Measurements from ENCODE around the gene CRB2. TPM values are rescaled to one million over a fixed set of nuclear protein-coding genes. Genes with fewer than 3 reads are reported as not detected.

Gene CRB2
- total RNA-seq, 1 experiment from 2014 or later = not detected

DNA sequence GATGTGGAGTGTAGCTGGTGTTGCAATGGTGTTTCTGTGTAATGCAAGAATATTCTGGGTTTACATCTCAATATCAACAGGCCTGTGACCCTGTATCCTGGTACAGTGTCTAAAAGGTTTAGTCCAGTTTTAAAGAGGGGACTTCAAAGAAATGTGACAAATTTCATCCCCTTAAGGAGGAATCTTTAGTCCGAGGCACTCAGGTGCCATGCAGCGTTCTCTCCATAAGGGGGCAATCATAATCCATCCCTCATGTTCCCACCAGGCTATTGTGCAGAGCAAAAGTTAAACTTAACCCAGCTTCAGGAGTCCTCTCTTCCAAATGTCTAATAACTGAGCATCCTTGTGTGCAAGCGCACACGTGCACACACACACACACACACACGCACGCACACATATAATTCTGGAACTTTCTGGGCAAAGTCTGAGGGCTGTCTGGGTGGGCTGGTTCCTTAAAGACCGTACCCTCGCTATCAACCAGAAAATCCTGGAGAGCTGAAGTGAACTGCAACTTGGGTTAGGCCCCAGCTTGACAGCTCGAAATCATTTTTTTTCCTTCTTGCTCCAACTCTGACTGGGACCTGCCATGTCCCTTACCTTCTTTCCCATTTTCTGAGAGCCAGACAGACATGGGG is 46.0 kb downstream of the CRB2 start:
- DNase-seq (ENCODE audit: low read depth, low spot score) = peak; percentile 68
- in situ Hi-C loops (cut with HindIII; ENCODE audit: low pct_unique_long_range_greater_than_20kb, low sequenced_read_pairs) = no loop called here

DNA sequence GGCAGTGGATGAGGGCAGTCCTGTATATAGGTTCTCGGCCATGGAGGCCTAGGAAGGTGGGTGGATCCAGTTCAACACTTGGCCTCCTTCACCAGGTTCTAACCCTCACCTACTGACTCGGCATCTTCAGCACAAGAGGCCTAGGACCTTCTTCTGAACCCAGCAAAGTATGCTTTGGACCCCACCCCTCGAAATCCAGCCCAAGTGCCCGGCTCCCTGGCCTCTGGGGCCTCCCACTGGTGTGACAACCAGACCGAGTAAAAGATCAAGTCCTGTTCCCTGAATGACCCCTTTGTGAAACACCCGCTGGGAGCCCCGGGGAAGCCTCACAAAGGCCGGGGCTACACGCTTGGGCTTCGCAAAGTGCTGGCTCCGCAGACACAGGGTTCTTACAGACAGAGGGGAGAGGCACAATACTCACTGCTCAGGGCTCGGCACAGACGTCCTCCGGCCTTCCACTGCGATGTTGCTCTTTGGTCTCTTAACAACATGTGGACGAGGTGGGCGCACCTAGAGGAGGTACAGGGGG is 47.0 kb downstream of the CRB2 start:
- in situ Hi-C loops (cut with HindIII; ENCODE audit: low pct_unique_long_range_greater_than_20kb, low sequenced_read_pairs) = no loop called here
- DNase-seq (ENCODE audit: low read depth, low spot score) = no peak

DNA sequence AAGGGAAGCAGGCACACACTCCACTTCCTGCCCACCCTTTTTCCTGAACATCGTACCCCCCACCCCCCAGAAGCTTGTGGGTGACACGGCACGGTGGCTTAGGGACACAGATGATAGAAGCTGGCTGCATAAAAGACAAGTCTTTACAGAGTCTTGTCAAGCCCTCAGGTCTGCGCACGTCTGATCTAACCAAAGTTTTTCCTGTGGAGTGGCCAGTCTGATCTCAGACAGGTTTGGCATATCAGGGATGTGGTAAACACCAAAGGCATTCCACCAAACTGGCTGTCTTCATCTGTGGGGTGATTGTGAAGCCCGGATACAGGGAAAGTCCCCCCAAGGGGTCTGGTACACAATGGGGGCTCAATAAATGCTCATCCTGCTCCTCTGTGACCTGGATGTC is 50.0 kb downstream of the CRB2 start:
- DNase-seq (ENCODE audit: low read depth, low spot score) = no peak
- in situ Hi-C loops (cut with HindIII; ENCODE audit: low pct_unique_long_range_greater_than_20kb, low sequenced_read_pairs) = no loop called here

DNA sequence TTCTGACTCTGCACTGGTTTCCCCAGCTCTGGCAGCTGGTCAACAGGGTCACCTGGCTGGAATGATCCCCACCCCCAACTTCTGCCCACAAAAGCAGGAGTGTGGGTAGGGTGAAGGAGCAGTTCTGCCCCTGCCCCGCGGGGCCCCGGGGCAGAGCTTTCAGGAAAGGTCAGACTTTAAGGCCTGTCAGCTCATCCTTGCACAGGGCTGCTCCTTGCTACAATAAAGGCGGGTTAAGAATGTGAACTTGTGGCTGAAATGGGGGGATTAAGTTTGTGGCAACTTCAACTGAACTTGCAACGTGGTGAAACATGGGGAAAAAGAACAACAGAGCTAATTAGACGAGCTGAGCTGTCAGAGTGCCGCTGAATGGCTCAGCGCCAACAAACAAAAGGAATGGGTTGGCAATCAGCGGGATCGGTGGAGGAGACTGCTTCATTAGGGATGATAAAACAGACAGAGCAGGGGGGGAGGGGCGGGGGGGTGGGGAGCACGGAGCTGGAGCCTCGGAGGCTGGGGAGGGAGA is 50.8 kb downstream of the CRB2 start:
- no peak for DNase-seq (ENCODE audit: low read depth, low spot score)
- in situ Hi-C loops (cut with HindIII; ENCODE audit: low pct_unique_long_range_greater_than_20kb, low sequenced_read_pairs) = no loop called here

DNA sequence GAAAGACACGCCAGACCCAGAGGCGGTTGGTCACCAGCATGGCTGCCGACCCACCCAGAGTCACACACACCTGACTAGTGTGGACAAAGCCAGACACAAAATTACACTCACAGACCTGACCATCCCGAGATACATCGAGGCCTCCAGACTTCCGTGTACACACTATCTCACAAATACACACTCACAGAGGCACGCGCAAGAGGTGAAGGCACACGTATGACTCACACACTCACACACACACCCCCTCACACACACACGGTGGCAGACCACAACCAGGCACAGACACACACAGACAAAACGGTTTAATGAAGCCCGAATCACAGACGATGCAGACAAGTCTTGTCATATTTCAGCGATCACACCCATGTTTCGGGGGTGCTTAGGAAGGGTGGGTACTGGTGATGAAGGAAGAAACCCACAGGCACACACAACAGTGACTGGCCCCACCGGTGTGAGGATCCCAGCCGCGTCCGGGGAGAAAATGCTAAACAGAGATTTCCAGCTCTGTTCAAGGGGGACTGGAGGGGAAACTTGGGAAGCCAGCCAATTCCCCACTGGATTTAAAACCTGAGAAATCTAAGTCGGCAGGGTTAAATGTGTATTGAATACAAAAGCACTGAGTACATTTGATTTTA is 51.3 kb downstream of the CRB2 start:
- in situ Hi-C loops (cut with HindIII; ENCODE audit: low pct_unique_long_range_greater_than_20kb, low sequenced_read_pairs) = no loop called here
- no peak for DNase-seq (ENCODE audit: low read depth, low spot score)

DNA sequence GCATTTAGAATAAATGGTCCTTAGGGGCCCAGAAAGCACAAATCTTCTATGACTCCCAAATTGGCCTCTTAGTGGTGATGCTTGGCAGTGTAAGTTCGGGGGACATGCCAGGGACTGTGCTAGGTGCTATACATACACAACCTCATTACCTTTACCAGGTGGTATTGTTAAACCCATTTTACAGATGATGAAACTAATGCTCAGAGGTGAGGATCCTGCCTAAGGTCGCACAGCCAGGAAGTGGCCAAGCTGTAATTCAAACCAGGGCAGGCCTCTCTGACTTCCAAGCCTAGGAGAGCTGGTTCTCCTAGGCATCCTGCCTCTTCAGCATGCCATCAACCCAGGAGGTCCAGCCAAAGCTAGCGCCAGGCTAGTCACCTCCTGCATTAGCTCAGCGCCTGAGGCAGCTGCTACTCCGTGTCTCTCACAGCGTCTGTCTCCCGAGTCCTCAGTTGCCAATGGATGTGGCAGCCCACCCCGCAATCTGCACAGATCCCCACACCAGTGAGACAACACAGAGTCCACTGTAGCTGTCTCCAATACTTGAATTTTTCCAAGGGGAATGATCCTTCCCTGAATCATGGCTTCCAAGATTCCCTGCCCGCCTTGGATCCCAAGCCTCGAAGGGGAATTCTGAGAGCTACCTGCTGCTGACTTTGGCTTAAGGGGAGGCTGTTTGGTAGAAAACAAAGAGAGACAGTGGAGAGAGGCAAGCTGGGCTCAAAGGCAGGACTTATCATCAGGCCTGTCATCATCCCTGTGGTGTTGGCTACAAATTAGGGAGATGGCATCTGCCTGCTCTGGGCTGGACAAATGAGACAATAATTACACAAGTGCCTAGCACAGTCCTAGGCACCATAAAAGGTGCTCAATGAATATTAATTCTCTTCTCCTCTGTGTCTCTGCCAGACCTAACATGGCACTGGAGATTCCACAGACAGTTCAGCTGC is 52.6 kb downstream of the CRB2 start:
- in situ Hi-C loops (cut with HindIII; ENCODE audit: low pct_unique_long_range_greater_than_20kb, low sequenced_read_pairs) = no loop called here
- DNase-seq (ENCODE audit: low read depth, low spot score) = no peak

DNA sequence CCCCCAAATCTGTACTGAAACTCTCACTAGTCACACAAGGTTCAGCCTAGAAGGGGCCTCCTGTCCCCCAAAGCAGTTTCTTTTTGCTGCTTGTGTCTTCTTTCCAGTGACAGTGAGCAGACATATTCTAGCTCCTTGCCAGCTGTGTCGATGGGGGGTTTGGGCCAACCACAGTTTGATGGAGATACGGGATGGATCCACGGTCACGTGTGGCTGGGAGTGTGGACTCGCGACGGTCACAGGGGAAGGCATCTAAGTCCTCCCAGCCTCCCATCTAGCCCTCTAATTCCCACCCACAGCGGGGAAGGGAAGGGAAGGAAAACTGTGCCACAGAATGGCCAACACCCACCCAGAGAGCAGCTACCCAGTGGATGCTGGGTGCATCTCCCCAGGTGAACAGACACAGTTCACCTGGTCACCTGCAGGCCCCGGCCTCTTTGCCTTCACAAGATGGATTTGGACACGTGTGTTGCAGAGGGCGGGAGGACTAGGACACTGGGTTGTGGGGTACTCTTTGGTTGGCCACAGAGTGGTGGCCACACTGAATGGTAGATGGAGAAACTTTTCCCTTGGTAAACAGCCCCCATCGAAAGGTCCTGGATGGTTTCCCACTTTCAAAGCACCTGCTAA is 54.4 kb downstream of the CRB2 start:
- no peak for DNase-seq (ENCODE audit: low read depth, low spot score)
- in situ Hi-C loops (cut with HindIII; ENCODE audit: low pct_unique_long_range_greater_than_20kb, low sequenced_read_pairs) = no loop called here

DNA sequence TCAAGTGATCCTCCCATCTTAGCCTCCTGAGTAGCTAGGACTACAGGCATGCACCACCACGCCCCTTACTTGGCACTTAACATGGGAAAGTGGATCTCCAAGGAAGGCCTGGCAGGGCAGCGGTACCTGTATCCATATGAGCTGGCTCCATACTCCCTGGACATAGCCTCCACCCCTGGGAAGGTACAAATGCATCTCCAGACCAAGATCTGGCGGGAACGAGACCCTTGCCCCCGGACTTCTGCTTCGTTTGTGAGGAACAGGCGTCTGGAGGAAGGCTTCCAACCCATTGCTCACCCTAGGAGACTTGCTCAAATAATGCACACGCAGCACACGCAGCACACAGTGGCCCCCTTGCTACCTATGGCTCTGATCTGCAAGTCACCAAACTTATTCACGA is 55.2 kb downstream of the CRB2 start:
- DNase-seq (ENCODE audit: low read depth, low spot score) = no peak
- in situ Hi-C loops (cut with HindIII; ENCODE audit: low pct_unique_long_range_greater_than_20kb, low sequenced_read_pairs) = no loop called here

DNA sequence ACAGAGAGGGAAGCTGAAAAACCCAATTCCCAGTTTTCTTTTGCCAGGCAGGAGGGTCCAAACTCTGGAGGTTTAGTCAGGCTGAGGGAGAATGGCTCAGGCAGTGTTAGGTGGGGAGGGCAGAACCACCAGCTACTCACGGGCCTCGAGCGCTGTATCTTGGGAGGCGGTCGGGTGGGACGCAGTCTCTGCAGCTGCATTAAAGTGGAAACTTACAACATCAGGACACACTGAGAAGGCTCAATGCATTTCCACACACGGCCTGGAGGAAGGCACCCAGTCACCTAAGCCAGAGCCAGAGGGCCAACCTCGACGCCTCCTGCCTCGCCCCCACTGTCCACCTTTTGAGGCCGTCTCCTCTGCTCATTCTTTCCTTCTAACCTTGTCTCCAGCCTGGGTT is 55.6 kb downstream of the CRB2 start:
- no peak for DNase-seq (ENCODE audit: low read depth, low spot score)
- in situ Hi-C loops (cut with HindIII; ENCODE audit: low pct_unique_long_range_greater_than_20kb, low sequenced_read_pairs) = no loop called here

DNA sequence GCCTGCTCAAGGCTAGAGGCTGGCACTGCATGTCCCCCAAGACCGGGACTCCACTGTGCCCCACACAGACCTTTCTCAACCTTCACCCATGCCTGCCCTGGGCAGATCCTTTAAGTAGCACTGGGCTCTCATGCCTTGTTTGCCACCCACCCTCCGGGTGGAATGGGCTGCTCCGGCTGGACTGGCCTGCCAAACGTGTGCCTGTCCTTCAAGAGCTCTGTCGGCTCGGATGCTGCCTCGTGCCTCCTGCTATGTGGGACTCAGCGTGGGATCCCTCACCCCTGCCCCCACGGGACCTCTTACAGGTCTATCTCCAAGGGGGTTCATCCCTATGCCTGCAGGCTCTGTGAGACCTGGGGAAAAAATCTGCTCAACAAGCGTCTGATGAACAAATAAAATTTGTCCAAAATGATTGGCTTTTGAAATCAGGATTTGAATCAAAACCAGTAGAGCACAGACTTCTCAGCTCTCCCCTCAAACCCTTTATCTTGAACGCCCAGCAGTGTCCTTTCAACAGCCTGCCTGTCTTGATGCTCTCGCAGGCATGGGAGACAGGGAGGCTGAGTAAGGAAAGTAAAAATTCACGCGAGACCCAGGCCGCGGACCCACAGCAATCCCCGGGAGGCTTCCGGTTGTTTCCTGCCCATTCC is 56.3 kb downstream of the CRB2 start:
- in situ Hi-C loops (cut with HindIII; ENCODE audit: low pct_unique_long_range_greater_than_20kb, low sequenced_read_pairs) = no loop called here
- no peak for DNase-seq (ENCODE audit: low read depth, low spot score)

DNA sequence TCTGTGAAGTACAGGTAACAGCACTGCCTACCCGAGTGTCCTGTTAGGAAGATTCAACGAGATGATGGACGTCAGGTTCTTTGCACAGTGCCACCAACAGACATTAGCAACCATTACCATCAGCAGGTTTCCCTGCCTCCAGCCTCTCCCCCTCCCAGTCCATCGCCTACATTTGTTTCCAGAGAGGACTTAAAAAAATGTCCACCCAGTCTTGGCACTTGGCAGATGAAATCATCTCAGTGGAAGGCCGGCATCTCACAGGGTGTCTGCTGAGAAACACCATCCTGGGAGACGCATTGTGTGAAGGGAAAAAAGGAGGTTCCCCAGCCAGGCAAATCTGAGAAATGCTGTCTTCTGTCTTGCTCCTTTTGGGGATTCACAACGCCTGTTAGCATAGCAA is 58.2 kb downstream of the CRB2 start:
- in situ Hi-C loops (cut with HindIII; ENCODE audit: low pct_unique_long_range_greater_than_20kb, low sequenced_read_pairs) = no loop called here
- no peak for DNase-seq (ENCODE audit: low read depth, low spot score)

DNA sequence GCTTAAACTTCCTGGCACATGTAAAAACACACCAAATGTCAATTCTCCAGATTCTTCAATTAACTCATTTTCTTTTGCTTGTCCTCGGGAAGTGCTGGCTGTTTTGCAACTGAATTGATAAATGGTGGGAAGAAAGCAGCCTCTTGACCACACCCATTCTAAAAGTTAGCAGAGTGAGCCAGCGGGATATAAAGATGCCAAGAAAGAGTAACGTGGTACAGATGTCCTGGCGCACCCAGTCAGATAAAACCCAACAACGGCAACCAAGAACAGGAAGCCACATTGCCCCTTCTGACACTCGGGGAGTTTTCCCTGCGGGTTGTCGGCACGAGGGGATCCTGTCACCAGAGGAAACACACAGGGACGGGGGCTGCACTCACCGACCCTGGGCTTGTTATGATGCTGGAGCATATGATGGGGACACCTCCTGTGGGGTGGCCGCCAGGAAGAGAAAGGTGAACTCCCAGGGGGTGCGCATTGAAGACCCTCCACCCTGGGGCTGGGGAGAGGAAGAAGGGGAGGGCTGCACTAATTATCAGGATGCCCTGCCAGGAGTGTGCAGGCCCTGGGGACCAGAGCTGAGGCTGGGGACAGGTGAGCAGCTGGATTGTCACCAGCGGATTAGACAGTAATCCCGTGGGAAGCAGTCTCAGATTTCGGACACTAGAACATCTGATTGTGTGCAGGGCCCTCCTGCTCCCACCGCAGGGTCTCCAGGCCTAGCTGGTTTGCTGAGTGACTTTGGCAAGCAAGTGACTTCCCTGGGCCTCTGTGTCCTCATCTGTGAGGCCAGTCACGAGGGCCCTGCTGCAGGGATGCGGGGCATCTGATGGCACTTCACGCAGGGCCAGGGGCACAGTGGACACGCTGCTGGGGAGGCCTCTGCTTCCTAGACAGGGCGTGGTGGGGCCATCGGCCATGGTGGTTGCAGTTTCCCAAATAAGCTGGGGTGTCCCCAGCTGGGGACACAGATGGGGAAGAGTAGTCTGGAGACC is 59.2 kb downstream of the CRB2 start:
- DNase-seq (ENCODE audit: low read depth, low spot score) = no peak
- in situ Hi-C loops (cut with HindIII; ENCODE audit: low pct_unique_long_range_greater_than_20kb, low sequenced_read_pairs) = no loop called here

DNA sequence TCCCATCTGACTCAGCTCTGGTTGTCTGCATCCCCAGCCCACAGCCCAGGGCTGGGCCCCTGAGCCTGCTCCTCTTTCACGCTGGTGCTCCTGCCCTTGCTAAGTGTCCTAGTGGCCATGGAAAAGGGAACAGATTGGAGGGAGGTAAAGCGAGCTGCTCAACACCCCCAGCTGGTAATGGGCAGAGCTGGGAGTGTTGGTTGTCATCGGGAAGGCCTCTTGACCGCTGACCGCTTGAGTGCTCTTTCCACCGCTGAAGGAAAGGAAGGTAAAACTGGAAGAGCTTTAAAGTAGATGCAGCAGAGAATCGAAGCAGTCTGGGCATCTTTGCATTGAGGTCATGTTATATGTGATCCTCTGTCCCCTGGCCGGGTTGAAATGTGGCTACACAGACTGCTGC is 60.2 kb downstream of the CRB2 start:
- in situ Hi-C loops (cut with HindIII; ENCODE audit: low pct_unique_long_range_greater_than_20kb, low sequenced_read_pairs) = no loop called here
- DNase-seq (ENCODE audit: low read depth, low spot score) = no peak

DNA sequence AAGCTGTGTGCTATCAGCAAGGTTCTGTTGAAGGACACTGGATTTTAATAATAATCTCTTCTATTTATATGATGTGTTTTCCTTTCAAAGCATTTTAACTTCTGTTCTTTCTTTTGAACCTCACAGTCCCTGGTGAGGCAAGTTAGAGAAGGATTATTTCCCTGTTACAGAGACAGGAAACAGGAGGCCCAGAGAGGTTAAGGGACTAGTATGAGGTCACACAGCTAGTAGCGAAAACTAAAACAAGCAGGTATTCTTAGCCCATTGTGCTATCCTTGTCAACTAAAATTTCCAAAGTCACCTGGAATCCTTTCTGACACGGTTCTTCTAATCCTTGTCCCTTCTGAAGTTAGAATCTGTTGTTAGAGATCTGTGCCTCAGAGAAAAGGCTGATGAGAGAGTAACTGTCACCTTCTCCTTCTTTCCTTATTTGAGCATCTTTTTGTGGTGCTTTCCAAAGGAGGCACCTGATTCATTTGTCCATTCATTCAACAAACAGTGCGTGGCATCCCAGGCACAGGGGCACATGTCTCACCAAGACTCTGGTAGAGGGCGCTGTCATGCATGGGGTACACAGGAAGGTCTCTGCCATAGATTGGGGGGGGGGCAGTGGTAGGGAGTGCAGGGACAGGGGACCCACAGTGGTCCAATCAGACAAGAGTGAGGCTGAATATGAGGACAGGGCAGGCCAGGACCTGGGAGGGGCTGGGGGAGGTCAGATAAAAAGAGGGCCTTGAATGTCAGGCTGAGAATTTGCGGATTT is 61.5 kb downstream of the CRB2 start:
- in situ Hi-C loops (cut with HindIII; ENCODE audit: low pct_unique_long_range_greater_than_20kb, low sequenced_read_pairs) = no loop called here

DNA sequence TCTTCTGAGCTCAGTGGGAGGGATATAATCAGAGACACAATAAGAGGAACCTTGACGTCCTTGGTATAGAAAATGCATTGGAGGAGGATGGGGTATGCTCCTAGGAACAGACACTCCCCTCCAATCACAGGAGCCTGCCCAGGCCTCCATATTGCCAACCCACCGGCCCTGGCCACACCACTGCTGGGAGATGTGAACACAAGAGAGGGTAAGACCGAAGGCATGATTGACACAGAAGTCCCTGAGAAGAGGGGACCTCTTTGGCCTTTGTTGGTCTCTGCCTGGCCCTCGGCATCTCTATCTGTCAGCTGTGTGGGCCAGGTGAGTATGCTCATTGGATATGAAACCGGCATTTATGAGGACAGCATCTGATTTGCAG is 62.0 kb downstream of the CRB2 start:
- DNase-seq (ENCODE audit: low read depth, low spot score) = no peak
- in situ Hi-C loops (cut with HindIII; ENCODE audit: low pct_unique_long_range_greater_than_20kb, low sequenced_read_pairs) = no loop called here

More for the DNA sequence above, 61.5 kb downstream of the CRB2 start:
- DNase-seq (ENCODE audit: low read depth, low spot score) = no peak

DNA sequence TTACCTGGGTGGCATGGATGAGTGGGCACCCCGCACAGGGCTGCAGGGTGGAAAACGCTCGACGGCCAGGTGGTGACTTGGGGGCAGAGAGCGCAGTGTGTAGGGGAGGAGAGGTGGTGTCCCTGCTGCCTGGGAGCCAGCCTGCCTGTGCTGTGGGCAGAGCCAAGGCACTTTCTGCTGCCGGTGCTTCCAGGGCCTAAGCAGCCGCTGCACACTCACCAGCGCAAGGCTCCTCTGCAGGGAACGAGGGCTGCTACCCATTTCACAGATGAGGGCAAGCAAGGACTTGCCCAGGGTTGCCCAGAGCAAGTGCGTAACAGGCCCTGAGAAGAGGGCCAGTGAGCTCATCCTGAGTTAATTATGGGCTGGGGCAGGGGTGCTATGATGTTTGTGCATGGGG is 62.5 kb downstream of the CRB2 start:
- no peak for DNase-seq (ENCODE audit: low read depth, low spot score)

More for the DNA sequence above, 62.5 kb downstream of the CRB2 start:
- in situ Hi-C loops (cut with HindIII; ENCODE audit: low pct_unique_long_range_greater_than_20kb, low sequenced_read_pairs) = no loop called here
